ENCODE results near the gene C22orf31. TPM values are rescaled to one million over a fixed set of nuclear protein-coding genes. Genes with fewer than 3 reads are reported as not detected.

The C22orf31 gene
- total RNA-seq, 2 donors from 2014 or later: not detected

DNA sequence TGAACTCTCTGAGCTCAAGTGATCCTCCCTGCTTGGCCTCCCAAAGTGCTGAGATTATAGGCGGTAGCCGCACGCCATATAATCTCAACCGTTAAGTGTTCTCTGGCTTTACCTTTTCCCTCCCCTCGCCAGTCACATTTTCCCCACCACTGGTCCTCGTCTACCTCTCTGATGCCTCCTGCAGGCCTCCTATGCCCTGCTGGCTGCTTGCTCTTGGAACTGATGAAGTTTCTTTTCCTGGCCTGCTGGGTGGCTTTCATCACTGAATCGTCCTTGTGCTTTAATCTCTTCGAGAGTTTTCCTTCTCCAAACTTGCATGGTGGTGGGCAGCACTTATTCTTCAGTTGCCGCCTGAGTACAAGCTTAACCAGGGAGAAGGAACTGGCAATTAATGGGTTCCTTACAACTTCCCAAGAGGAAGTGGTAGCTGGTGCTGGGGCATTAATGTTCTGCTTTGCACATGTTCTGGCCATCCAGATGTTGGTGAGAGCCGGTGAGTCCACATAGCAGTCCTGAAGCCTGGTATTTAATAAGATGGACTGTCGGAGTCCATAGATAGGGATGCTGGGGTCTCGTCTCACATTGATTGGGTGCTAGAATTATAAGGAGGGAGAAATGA is 1.3 kb downstream of the C22orf31 start:
- no peaks in the 10 kb centered on the region for H3K9me3 ChIP-seq (ENCODE audit: control insufficient read depth, low read length)
- Mint-ChIP-seq H3K27me3 (ENCODE audit: insufficient read depth) (no peaks in the 10 kb centered on the region), H3K27ac (no peak overlapping the region), H3K4me1 (peaks cover 30% of the 10 kb centered on the region), H3K4me3 (no peak overlapping the region), H3K9me3 (no peaks in the 10 kb centered on the region), H3K36me3 (ENCODE audit: low read depth) (no peaks in the 10 kb centered on the region)
- H3K4me3 ChIP-seq (ENCODE audit: low read length): no peak overlapping the region
- peak; percentile 73 for DNase-seq
- H3K27ac ChIP-seq (ENCODE audit: low read depth, low read length): no peak overlapping the region
- peak; percentile 65 for TF ChIP-seq CTCF (conservative IDR thresholded peaks at IDR 0.05)
- peaks cover 10% of the 10 kb centered on the region for H3K4me1 ChIP-seq (ENCODE audit: control insufficient read depth, insufficient read depth, low read length)
- H3K27me3 ChIP-seq (ENCODE audit: control insufficient read depth, insufficient read depth, low read length, poor library complexity, severe bottlenecking): no peaks in the 10 kb centered on the region
- WGBS, 2 experiments (ENCODE audit: insufficient coverage in 1 of 2, insufficient read length in 1 of 2): 90 to 94% methylated on average over 11 to 12 of the region's 12 CpGs
- no peaks in the 10 kb centered on the region for H3K36me3 ChIP-seq (ENCODE audit: control insufficient read depth, insufficient read depth, low read length)
- H3K9ac ChIP-seq (ENCODE audit: extremely low read depth, low read length, poor library complexity, severe bottlenecking): no peak overlapping the region

GRCh38 chr22:29056472-29056871 is 5.2 kb downstream of the C22orf31 start:
- Histone ChIP-seq H3K27ac (ENCODE audit: low read depth, low read length) (no peak overlapping the region), H3K4me1 (ENCODE audit: control insufficient read depth, insufficient read depth, low read length) (peaks cover 11% of the 10 kb centered on the region), H3K9me3 (ENCODE audit: control insufficient read depth, low read length) (no peaks in the 10 kb centered on the region), H3K27me3 (ENCODE audit: control insufficient read depth, insufficient read depth, low read length, poor library complexity, severe bottlenecking) (no peaks in the 10 kb centered on the region), H3K9ac (ENCODE audit: extremely low read depth, low read length, poor library complexity, severe bottlenecking) (no peak overlapping the region), H3K36me3 (ENCODE audit: control insufficient read depth, insufficient read depth, low read length) (peaks cover 4% of the 10 kb centered on the region), H3K4me3 (ENCODE audit: low read length) (no peak overlapping the region)
- DNase-seq: no peak
- Mint-ChIP-seq H3K4me3 (no peak overlapping the region), H3K27ac (no peak overlapping the region), H3K9me3 (no peaks in the 10 kb centered on the region), H3K36me3 (ENCODE audit: low read depth) (no peaks in the 10 kb centered on the region), H3K4me1 (peaks cover 34% of the 10 kb centered on the region), H3K27me3 (ENCODE audit: insufficient read depth) (no peaks in the 10 kb centered on the region)
- 97% methylated on average over 3 of the region's 3 CpGs for WGBS, 2 experiments (ENCODE audit: insufficient coverage in 1 of 2, insufficient read length in 1 of 2)
- no peak for TF ChIP-seq CTCF (conservative IDR thresholded peaks at IDR 0.05)

DNA sequence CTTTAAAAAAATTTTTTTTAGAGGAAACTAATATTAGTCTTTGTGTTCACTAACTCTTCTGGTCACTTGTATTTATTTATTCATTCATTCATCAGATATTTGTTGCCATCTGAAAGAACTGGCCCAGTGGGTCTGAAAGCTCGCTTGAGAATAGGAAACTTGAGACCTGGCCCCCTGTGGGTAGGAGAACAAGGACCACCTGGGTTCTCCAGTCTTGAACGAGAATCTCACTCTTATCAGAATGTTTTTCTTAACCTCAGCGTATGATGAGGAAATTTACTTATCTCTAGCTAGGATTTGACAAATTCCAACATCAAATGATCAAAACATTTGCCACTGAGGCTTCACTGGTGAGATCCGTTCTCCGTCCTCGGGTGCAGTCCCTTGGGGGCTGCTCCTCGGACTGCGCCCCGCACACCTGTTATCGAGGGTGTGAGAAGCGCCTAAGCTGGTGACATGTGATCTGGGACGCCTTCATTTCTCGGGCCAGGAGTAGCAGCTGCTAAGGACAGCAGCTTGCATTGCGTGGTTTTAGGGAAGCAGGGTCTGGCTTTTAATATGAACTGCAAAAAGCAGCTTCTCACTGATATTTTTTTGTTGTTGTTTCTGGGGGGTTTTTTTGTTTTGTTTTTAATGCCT is 6.3 kb downstream of the C22orf31 start:
- Mint-ChIP-seq H3K9me3 (no peaks in the 10 kb centered on the region), H3K4me1 (peaks cover 34% of the 10 kb centered on the region), H3K36me3 (ENCODE audit: low read depth) (peaks cover 4% of the 10 kb centered on the region), H3K27me3 (ENCODE audit: insufficient read depth) (no peaks in the 10 kb centered on the region), H3K27ac (peak overlapping the region; percentile 20), H3K4me3 (peak overlapping the region; percentile 15)
- Histone ChIP-seq H3K27ac (ENCODE audit: low read depth, low read length) (no peak overlapping the region), H3K9ac (ENCODE audit: extremely low read depth, low read length, poor library complexity, severe bottlenecking) (no peak overlapping the region), H3K36me3 (ENCODE audit: control insufficient read depth, insufficient read depth, low read length) (peaks cover 4% of the 10 kb centered on the region), H3K4me3 (ENCODE audit: low read length) (no peak overlapping the region), H3K4me1 (ENCODE audit: control insufficient read depth, insufficient read depth, low read length) (peaks cover 11% of the 10 kb centered on the region), H3K27me3 (ENCODE audit: control insufficient read depth, insufficient read depth, low read length, poor library complexity, severe bottlenecking) (no peaks in the 10 kb centered on the region), H3K9me3 (ENCODE audit: control insufficient read depth, low read length) (no peaks in the 10 kb centered on the region)
- 57 to 65% methylated on average over 9 to 14 of the region's 14 CpGs for WGBS, 2 experiments (ENCODE audit: insufficient coverage in 1 of 2, insufficient read length in 1 of 2)
- peak; percentile 63 for DNase-seq
- no peak for TF ChIP-seq CTCF (conservative IDR thresholded peaks at IDR 0.05)
